ENCODE results near the gene MUC6. TPM values are rescaled to one million over a fixed set of nuclear protein-coding genes. Genes with fewer than 3 reads are reported as not detected.

MUC6 gene
- total and polyA plus RNA-seq, 2 donors (not counting 3 experiments of a cell fraction or from before 2014, with no cell fraction given) = not detected

DNA sequence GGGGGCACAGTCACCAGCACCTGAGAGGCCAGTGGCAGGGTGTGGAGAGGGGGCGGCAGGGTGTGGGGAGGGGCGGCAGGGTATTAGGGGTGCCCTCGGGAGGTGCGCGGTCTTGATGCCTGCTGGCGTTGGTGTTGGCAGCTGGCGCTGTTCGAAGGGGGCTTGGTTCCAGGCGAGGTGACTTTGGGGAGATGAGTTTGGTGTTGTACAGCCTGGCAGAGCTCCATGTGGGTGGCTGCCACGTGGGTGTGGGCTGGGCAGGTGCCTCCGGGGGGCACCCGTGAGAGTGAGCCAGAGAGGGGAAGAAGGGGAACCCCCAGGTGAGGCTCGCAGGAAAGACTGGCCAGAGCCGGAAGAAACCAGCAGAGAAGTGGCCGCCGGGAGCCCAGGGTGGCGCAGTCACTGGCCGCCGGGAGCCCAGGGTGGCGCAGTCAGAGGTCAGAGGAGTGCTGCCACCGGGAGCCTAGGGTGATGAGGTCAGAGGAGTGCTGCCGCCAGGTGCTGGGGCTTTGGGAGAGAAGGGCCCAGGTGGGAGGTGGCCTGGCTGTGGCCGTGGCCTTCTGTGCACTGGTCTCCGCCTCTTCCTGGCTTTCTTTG, 44.7 kb downstream of the MUC6 start:
- Histone ChIP-seq H3K9me1 (replicated peaks; ENCODE audit: control insufficient read depth, extremely low read depth, insufficient read depth, low read length) (no peaks in the 10 kb centered on the region), H3K27me3 (ENCODE audit: control insufficient read depth in 2 of 2, insufficient read depth in 2 of 2, low read length in 2 of 2) (no peaks in the 10 kb centered on the region), H2AFZ (ENCODE audit: low read depth, low read length) (no peak overlapping the region), H3K4me2 (ENCODE audit: insufficient read depth, low read length) (no peak overlapping the region), H3K4me3 (replicated peaks in 1 of 3; ENCODE audit: insufficient read depth in 1 of 3, low read depth in 1 of 3, low read length in 3 of 3) (no peak overlapping the region), H3K9ac (replicated peaks; ENCODE audit: extremely low read depth, insufficient read depth, low read length) (no peak overlapping the region), H3K36me3 (ENCODE audit: control insufficient read depth in 2 of 2, extremely low read depth in 1 of 2, insufficient read depth in 2 of 2, low read length in 2 of 2) (peaks cover 17 to 62% of the 10 kb centered on the region in 2 experiments), H3K27ac (ENCODE audit: insufficient read depth, low read depth, low read length) (no peak overlapping the region), H3K9me3 (replicated peaks; ENCODE audit: control insufficient read depth, insufficient read depth, low read length) (no peaks in the 10 kb centered on the region), H3K4me1 (ENCODE audit: control insufficient read depth, extremely low read depth, insufficient read depth, low read length) (no peaks in the 10 kb centered on the region), H4K20me1 (replicated peaks; ENCODE audit: control insufficient read depth, extremely low read depth, insufficient read depth, low read length) (no peaks in the 10 kb centered on the region), H3K79me2 (ENCODE audit: control insufficient read depth, insufficient read depth, low read length) (peaks cover 2% of the 10 kb centered on the region)
- no peak for FAIRE-seq
- dilution Hi-C loops (cut with MboI; ENCODE audit: extremely low pct_ligation_motif_present, low sequenced_read_pairs) = no loop called here
- CTCF ChIA-PET = no interaction called here
- POLR2A ChIA-PET = no interaction called here
- intact Hi-C loops (cut with micrococcal nuclease) = no loop called here
- no peak for DNase-seq (ENCODE audit: low read depth, low spot score)
- TF ChIP-seq FOS (IDR thresholded peaks at IDR 0.05; ENCODE audit: borderline replicate concordance, insufficient read depth, low read length) = no peak
- TF ChIP-seq EZH2 (IDR thresholded peaks at IDR 0.05; ENCODE audit: borderline replicate concordance, low read depth, low read length, severe bottlenecking) = no peak
- TF ChIP-seq, protein P1, sequence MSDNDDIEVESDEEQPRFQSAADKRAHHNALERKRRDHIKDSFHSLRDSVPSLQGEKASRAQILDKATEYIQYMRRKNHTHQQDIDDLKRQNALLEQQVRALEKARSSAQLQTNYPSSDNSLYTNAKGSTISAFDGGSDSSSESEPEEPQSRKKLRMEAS (IDR thresholded peaks at IDR 0.05; ENCODE audit: insufficient read depth, insufficient read length) = no peak
- no peak for TF ChIP-seq MYC (IDR thresholded peaks at IDR 0.05; ENCODE audit: low read depth, low read length)
- TF ChIP-seq JUN (IDR thresholded peaks at IDR 0.05; ENCODE audit: borderline replicate concordance, insufficient read depth, insufficient read length, low read depth) = no peak
- TF ChIP-seq, protein P2, sequence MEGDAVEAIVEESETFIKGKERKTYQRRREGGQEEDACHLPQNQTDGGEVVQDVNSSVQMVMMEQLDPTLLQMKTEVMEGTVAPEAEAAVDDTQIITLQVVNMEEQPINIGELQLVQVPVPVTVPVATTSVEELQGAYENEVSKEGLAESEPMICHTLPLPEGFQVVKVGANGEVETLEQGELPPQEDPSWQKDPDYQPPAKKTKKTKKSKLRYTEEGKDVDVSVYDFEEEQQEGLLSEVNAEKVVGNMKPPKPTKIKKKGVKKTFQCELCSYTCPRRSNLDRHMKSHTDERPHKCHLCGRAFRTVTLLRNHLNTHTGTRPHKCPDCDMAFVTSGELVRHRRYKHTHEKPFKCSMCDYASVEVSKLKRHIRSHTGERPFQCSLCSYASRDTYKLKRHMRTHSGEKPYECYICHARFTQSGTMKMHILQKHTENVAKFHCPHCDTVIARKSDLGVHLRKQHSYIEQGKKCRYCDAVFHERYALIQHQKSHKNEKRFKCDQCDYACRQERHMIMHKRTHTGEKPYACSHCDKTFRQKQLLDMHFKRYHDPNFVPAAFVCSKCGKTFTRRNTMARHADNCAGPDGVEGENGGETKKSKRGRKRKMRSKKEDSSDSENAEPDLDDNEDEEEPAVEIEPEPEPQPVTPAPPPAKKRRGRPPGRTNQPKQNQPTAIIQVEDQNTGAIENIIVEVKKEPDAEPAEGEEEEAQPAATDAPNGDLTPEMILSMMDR (IDR thresholded peaks at IDR 0.05; ENCODE audit: extremely low read depth in 1 of 2, insufficient read depth in 1 of 2, low read depth in 1 of 2, low read length in 2 of 2) = no peak
- TF ChIP-seq GATA2 (IDR thresholded peaks at IDR 0.05; ENCODE audit: insufficient read depth, insufficient read length, low read depth, low read length) = no peak
- no peak for TF ChIP-seq POLR2A (IDR thresholded peaks at IDR 0.05; ENCODE audit: low read depth, low read length)
- no peak for TF ChIP-seq POLR2AphosphoS5 (IDR thresholded peaks at IDR 0.05; ENCODE audit: insufficient read depth, low read depth, low read length)
- BruUV-seq (replicated peaks) = no TSS peak
